HG02885 (cell line): ENCODE results near the gene RPL22L1.
"Not testable (repeated sequence)": the region's sequence is repeated elsewhere in the genome, so short reads cannot be mapped to it uniquely, and the experiment has no call there.

Source experiments
- ATAC-seq: cut with Tn5 transposase; IDR thresholded peaks from one replicate; pipeline ENCODE4 v1.9.1; 2021; ENCODE audit warnings: mild to moderate bottlenecking; ENCODE audit not compliant: unreplicated experiment, poor library complexity

Gene RPL22L1

GRCh38 chr3:170884109-170884930 lies 14.3 kb upstream of the RPL22L1 start:
- not testable (repeated sequence) for ATAC-seq

- not testable (repeated sequence) for ATAC-seq
Measured at GRCh38 chr3:170878688-170879087, 8.7 kb upstream of the RPL22L1 start.

- not testable (repeated sequence) for ATAC-seq
Measured at GRCh38 chr3:170877311-170877710, 7.3 kb upstream of the RPL22L1 start.

DNA sequence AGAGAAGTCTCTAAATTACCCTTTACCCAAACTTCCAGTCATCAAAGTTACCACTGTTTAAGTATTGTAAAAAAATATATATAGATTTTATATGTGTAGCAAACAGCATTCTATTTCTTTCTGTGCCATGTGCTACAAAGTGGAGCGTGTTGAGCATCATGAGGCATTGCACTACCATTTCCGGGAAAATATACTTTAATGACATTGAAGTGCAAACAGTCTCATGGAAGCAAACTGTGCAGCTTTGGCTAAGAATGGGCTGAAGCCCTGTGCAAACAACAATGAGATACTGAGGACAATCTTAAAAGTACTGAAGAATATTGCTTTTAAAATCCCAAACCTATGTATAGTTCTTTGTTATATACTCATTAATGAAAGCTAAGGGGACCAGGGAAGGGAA lies 6.5 kb upstream of the RPL22L1 start:
- ATAC-seq = no peak

DNA sequence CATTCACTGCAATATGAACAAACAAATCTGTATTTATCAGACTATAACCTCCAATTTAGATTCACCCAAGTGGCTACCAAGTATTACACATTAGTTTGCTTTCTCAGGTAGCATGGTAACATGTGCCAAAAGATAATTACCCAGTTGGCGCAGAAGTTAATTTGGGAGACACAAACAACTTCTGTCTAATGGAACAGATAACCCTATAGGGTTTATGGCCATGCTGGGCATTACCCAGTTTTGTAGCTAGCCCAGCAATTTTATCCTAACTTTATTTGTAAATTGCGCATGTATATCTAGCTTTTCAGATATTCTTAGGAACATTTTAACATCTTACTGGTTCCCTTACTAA lies 780 bp downstream of the RPL22L1 start:
- no peak for ATAC-seq

- no peak for ATAC-seq
Measured at GRCh38 chr3:170868577-170869238, 1.3 kb downstream of the RPL22L1 start.

DNA sequence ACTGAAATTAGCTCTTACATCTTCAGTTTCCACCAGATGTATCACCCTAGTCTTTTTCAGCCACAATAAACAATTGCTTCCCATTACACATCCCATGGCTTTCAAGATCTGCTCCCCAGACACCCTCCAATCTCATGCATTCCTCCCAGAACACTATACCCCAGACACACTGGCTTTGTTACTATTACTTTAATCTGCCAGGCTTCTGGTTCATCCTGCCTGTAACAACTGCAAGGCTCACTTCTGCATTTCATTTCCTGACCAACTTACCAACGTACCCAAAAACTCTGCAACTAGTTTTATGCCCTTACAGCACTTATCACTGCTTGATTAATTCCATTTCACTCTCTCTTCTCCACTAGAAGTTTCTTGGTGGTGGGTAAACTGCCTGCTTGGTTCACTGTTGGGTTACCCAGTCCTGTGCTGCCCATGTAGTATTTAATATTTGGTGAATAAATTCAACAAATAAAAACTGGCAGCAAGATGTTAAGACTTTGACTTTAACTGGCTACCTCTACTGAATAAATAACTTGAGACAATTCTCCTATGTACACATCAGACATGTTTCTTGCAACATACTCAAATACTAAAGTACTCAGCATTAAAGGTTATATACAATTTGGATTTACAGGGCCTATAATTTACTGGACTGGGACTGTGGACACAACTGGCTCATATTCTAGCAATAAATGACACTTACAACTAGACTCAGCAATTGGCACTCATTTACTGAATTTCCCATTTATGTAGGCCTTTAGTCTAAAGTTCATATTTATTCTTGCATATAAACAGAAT lies 2.7 kb downstream of the RPL22L1 start:
- ATAC-seq = no peak

- no peak for ATAC-seq
Measured at GRCh38 chr3:170866499-170866898, 3.5 kb downstream of the RPL22L1 start.

DNA sequence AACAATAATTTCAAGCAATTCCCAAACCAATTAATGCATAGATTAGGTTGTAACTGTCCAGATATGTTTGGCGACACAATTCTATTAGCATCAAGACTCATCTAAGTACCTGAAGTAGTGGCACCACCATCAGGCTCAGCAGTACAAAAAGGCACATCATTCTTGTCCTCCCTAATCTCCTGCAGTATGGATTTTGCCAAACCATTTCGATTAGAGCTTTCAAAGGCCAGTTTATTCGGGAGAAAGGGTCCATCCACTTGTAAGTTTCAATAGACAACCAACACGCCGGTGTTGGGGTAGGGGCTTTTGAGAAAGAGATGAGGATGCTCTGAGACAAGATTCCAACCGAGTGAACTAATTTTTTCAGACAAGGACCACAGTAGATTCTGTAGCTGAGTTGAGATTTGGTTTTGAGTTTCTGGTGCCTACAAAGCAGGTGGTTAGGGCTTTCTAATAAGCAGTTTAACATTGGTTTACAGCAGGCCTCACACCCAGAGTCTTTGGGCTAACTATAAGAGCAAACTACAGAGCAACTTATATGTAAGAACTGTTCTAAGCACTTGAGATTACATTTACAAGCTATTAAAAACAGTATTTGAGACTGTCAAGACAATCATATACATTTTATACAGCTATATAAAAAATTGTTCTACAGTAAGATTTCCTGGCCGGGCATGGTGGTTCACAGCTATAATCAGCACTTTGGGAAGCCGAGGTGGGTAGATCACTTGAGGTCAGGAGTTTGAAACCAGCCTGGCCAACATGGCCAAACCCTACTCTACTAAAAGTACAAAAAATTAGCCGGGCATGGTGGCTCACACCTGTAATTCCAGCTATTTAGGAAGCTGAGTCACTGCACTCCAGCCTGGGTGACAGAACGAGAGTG lies 4.5 kb downstream of the RPL22L1 start:
- no peak for ATAC-seq

- no peak for ATAC-seq
Measured at GRCh38 chr3:170864525-170865208, 5.3 kb downstream of the RPL22L1 start.

DNA sequence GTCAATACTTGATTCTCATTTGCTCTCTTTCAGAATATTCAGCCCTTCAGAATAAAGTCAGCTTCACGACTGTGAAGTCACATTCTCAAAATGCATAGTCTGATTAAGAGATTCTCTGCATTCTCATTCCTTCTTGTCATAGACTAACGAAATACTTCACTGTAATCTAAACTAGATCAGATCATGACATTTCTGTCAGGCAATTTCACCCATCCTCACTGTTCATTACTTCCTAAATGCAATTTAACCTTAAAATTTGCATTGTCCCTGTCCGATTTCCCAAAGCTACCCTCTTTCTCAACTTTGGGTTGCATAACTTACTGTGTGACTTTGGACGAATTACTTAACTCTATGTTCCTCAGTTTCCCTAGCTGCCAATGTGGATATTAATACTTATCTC lies 6.2 kb downstream of the RPL22L1 start:
- ATAC-seq = no peak

GRCh38 chr3:170862618-170863374 lies 7.2 kb downstream of the RPL22L1 start:
- ATAC-seq = no peak

- no peak for ATAC-seq
Measured at GRCh38 chr3:170858599-170858998, 11.4 kb downstream of the RPL22L1 start.

DNA sequence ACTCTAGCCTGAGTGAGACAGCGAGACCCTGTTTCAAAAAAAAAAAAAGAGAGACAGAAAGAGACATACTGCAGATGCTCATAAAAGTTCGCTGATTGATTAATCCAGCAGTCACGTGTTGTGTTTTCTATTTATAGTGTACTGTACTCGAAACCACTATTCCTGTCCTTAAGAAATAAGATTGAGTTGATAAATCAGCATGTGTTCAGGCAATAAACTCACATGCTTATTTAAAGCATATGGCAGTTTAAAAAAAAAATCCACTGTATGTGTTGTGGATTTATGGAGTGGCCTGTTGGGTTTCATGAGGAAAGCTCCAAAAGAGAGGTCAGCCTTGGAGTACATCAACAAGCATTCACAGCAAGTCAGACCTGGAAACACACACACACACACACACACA lies 17.7 kb downstream of the RPL22L1 start:
- ATAC-seq = no peak

DNA sequence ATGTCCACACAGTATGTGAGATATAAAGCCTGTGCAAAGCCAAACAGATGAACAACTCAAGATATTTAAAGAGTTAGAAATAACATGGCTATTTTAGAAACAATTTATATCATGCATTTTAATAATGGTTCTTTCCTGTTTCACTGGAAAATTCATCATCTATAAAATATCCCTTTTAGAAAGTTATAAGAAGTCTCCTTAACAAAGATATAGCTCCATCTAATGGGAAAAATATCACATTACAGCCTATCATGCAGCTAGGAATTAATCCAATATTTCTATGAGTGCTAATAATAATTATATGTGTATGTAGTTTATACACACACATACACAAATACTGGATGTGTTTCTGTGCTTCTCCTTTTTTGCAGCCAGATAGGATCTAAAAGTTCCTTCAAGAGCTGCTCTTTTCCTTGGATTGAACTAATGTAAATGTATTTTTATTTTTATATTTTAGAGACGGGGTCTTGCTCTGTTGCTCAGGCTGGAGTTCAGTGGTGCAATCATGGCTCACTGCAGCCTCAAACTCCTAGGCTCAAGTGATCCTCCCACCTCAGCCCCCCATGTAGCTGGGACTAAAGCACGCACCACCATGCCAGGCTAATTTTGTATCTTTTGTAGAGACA lies 21.6 kb downstream of the RPL22L1 start:
- no peak for ATAC-seq

GRCh38 chr3:170844377-170844776 lies 25.6 kb downstream of the RPL22L1 start:
- no peak for ATAC-seq

- ATAC-seq = no peak
Measured at GRCh38 chr3:170840291-170840859, 29.6 kb downstream of the RPL22L1 start.

DNA sequence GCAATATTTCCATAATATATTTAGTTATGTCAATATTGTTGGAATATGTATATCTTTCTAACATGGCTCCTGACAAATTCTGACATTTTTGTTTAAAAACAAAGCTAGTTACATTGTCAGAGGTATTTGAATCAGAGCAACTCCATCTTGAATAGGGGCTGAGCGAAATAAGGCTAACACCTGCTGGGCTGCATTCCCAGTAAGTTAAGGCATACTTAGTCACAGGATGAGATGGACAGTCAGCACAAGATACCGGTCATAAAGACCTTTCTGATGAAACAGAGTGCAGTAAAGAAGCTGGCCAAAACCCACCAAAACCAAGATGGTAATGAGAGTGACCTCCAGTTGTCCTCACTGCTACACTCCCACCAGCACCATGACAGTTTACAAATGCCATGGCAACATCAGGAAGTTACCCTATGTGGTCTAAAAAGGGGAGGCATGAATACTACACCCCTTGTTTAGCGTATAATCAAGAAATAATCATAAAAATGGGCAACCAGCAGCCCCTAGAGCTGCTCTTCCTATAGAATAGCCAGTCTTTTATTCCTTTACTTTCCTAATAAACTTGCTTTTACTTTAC lies 30.4 kb downstream of the RPL22L1 start:
- ATAC-seq = no peak
